Astrocyte (in vitro differentiated cells and primary cell): ENCODE results near the gene POU2F1. TPM values are rescaled to one million over a fixed set of nuclear protein-coding genes. Genes with fewer than 3 reads are reported as not detected.

Experiments used
- DNase-seq: peaks from one replicate; pipeline ENCODE4 v3.0.0-alpha.2; 2010; ENCODE audit warnings: low read depth
- FAIRE-seq: peaks from 2 replicates; lab custom pipeline; 2011; peaks lifted over from hg19 to GRCh38; lab: Jason Lieb, UNC
- H2AFZ ChIP-seq: 2 replicates; pipeline ENCODE4 v1.6.0; 2012; ENCODE audit warnings: low read depth, low read length, inconsistent platforms
- H3K27ac ChIP-seq: 2 replicates; pipeline ENCODE4 v1.5.1; 2011; ENCODE audit warnings: low read depth, low read length, inconsistent platforms
- H3K27me3 ChIP-seq: 2 replicates; pipeline ENCODE4 v1.6.0; 2011; ENCODE audit warnings: low read length, inconsistent platforms; ENCODE audit not compliant: insufficient read depth
- H3K36me3 ChIP-seq: 2 replicates; pipeline ENCODE4 v1.5.1; 2011; ENCODE audit warnings: low read length, inconsistent platforms; ENCODE audit not compliant: insufficient read depth
- H3K4me1 ChIP-seq: 2 replicates; pipeline ENCODE4 v1.5.1; 2011; ENCODE audit warnings: low read length, inconsistent platforms; ENCODE audit not compliant: insufficient read depth
- H3K4me2 ChIP-seq: 2 replicates; pipeline ENCODE4 v1.6.0; 2012; ENCODE audit warnings: low read length, inconsistent platforms
- H3K4me3 ChIP-seq: 2 replicates; pipeline ENCODE4 v1.5.1; 2011; ENCODE audit warnings: low read depth, mild to moderate bottlenecking, low read length, inconsistent platforms; ENCODE audit not compliant: insufficient read depth
- H3K79me2 ChIP-seq: 2 replicates; pipeline ENCODE4 v1.6.0; 2012; ENCODE audit warnings: mild to moderate bottlenecking, low read length, inconsistent platforms; ENCODE audit not compliant: insufficient read depth
- H3K9ac ChIP-seq: 2 replicates; pipeline ENCODE4 v1.6.0; 2012; ENCODE audit warnings: mild to moderate bottlenecking, low read length, inconsistent platforms
- H3K9me3 ChIP-seq: 2 replicates; pipeline ENCODE4 v1.5.1; 2012; ENCODE audit warnings: low read depth, mild to moderate bottlenecking, low read length, inconsistent platforms; ENCODE audit not compliant: insufficient read depth
- H4K20me1 ChIP-seq: 2 replicates; pipeline ENCODE4 v1.6.0; 2012; ENCODE audit warnings: low read length, inconsistent platforms; ENCODE audit not compliant: insufficient read depth
- H3K27ac Mint-ChIP-seq: one replicate; pipeline ENCODE4 v1.8.0; 2021; ENCODE audit warnings: mild to moderate bottlenecking, mixed read lengths; ENCODE audit not compliant: unreplicated experiment
- H3K27me3 Mint-ChIP-seq: one replicate; pipeline ENCODE4 v1.8.0; 2021; ENCODE audit warnings: low read depth, mixed read lengths; ENCODE audit not compliant: unreplicated experiment
- H3K36me3 Mint-ChIP-seq: one replicate; pipeline ENCODE4 v1.8.0; 2021; ENCODE audit warnings: low read depth, mixed read lengths; ENCODE audit not compliant: unreplicated experiment
- H3K4me1 Mint-ChIP-seq: one replicate; pipeline ENCODE4 v1.8.0; 2021; ENCODE audit warnings: low read depth, mixed read lengths; ENCODE audit not compliant: unreplicated experiment
- H3K4me3 Mint-ChIP-seq: one replicate; pipeline ENCODE4 v1.8.0; 2021; ENCODE audit warnings: mild to moderate bottlenecking, moderate library complexity, mixed read lengths; ENCODE audit not compliant: unreplicated experiment
- H3K9me3 Mint-ChIP-seq: one replicate; pipeline ENCODE4 v1.8.0; 2021; ENCODE audit warnings: mild to moderate bottlenecking, mixed read lengths; ENCODE audit not compliant: unreplicated experiment
- CTCF ChIP-seq: IDR thresholded peaks from 2 replicates; pipeline ENCODE4 v1.5.1; 2011; ENCODE audit warnings: low read depth, mild to moderate bottlenecking, inconsistent platforms, low read length, moderate library complexity; ENCODE audit not compliant: insufficient read depth
- EZH2 ChIP-seq: IDR thresholded peaks from 2 replicates; pipeline ENCODE4 v1.6.1; 2012; ENCODE audit warnings: mild to moderate bottlenecking, low read length, inconsistent platforms; ENCODE audit not compliant: insufficient read depth
- total RNA-seq: library from RNA; stranded (reverse); gene quantifications from 2 replicates; pipeline ENCODE4 v1.2.1, GENCODE V29; 2021

The POU2F1 gene
- total RNA-seq, 1 donor from 2014 or later, result 21.7 TPM

GRCh38 chr1:167182571-167183320, 37.9 kb upstream of the POU2F1 start:
- Mint-ChIP-seq H3K36me3 (no peaks in the 10 kb centered on the region), H3K9me3 (peaks cover 3% of the 10 kb centered on the region), H3K27ac (no peak overlapping the region), H3K4me3 (no peak overlapping the region), H3K27me3 (peaks cover 7% of the 10 kb centered on the region), H3K4me1 (no peaks in the 10 kb centered on the region)
- Histone ChIP-seq H3K27ac (no peak overlapping the region), H3K4me2 (no peak overlapping the region), H3K4me1 (no peaks in the 10 kb centered on the region), H4K20me1 (no peaks in the 10 kb centered on the region), H3K36me3 (no peaks in the 10 kb centered on the region), H3K9me3 (no peaks in the 10 kb centered on the region), H2AFZ (no peak overlapping the region), H3K79me2 (no peaks in the 10 kb centered on the region), H3K27me3 (no peaks in the 10 kb centered on the region), H3K4me3 (no peak overlapping the region), H3K9ac (no peak overlapping the region)
- TF ChIP-seq CTCF, result no peak
- no peak for TF ChIP-seq EZH2
- no peak for FAIRE-seq
- no peak for DNase-seq

GRCh38 chr1:167184081-167184480, 36.6 kb upstream of the POU2F1 start:
- H3K36me3 Mint-ChIP-seq, result no peaks in the 10 kb centered on the region
- Histone ChIP-seq H3K4me2 (no peak overlapping the region), H3K27me3 (no peaks in the 10 kb centered on the region), H3K9ac (no peak overlapping the region), H3K27ac (no peak overlapping the region), H3K79me2 (no peaks in the 10 kb centered on the region), H3K4me1 (no peaks in the 10 kb centered on the region), H3K9me3 (no peaks in the 10 kb centered on the region), H3K36me3 (no peaks in the 10 kb centered on the region), H3K4me3 (no peak overlapping the region), H4K20me1 (no peaks in the 10 kb centered on the region), H2AFZ (no peak overlapping the region)
- H3K9me3 Mint-ChIP-seq, result peaks cover 3% of the 10 kb centered on the region
- H3K27ac Mint-ChIP-seq, result no peak overlapping the region
- H3K4me1 Mint-ChIP-seq, result no peaks in the 10 kb centered on the region
- no peak overlapping the region for H3K4me3 Mint-ChIP-seq
- TF ChIP-seq EZH2 (no peak), CTCF (no peak)
- H3K27me3 Mint-ChIP-seq, result peaks cover 7% of the 10 kb centered on the region
- DNase-seq, result no peak
- FAIRE-seq, result no peak

- no peaks in the 10 kb centered on the region for H4K20me1 ChIP-seq
- TF ChIP-seq EZH2 (no peak), CTCF (no peak)
Measured at GRCh38 chr1:167185062-167185461, 35.6 kb upstream of the POU2F1 start.

More at GRCh38 chr1:167185062-167185461, 35.6 kb upstream of the POU2F1 start:
- H3K4me2 ChIP-seq, result no peak overlapping the region
- no peaks in the 10 kb centered on the region for H3K4me1 Mint-ChIP-seq
- DNase-seq (no peak), FAIRE-seq (no peak)
- no peak overlapping the region for H3K4me3 Mint-ChIP-seq
- H3K27ac Mint-ChIP-seq, result no peak overlapping the region
- no peak overlapping the region for H2AFZ ChIP-seq
- peaks cover 3% of the 10 kb centered on the region for H3K9me3 Mint-ChIP-seq
- no peak overlapping the region for H3K4me3 ChIP-seq
- no peaks in the 10 kb centered on the region for H3K36me3 Mint-ChIP-seq
- no peaks in the 10 kb centered on the region for H3K9me3 ChIP-seq
- no peaks in the 10 kb centered on the region for H3K4me1 ChIP-seq
- H3K27me3 Mint-ChIP-seq, result peaks cover 8% of the 10 kb centered on the region
- no peak overlapping the region for H3K27ac ChIP-seq
- no peaks in the 10 kb centered on the region for H3K27me3 ChIP-seq
- H3K36me3 ChIP-seq, result no peaks in the 10 kb centered on the region
- no peak overlapping the region for H3K9ac ChIP-seq
- H3K79me2 ChIP-seq, result no peaks in the 10 kb centered on the region
